ENCODE data around the gene EIF5AL1. TPM values are rescaled to one million over a fixed set of nuclear protein-coding genes. Genes with fewer than 3 reads are reported as not detected.

Gene EIF5AL1
- total and polyA plus RNA-seq, 9 of the 15 experiments (the other 6 are each of a cell fraction or from before 2014, with no cell fraction given), result 0.03 to 3.4 (median 0.53) TPM; not detected in 1

DNA sequence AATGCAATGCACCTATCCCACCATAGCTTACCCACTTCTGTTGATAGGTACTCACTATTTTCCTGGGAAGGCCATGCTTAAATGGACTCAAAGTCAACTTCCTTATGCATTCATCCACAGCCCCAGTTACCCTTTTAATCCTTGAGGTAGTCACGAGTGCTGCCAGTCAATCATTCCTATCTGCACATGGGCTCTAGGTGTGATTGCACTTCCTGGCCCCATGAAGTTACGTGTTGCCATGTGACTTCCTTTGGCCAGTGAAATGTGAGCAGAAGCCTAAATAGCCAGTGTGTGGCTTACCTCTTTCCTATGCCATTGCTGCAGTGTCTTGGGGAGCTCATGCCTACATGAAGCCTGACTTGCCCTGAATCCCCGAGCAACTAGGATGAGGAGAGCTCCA is 23.5 kb upstream of the EIF5AL1 start (continued):
- TF ChIP-seq, protein P1, sequence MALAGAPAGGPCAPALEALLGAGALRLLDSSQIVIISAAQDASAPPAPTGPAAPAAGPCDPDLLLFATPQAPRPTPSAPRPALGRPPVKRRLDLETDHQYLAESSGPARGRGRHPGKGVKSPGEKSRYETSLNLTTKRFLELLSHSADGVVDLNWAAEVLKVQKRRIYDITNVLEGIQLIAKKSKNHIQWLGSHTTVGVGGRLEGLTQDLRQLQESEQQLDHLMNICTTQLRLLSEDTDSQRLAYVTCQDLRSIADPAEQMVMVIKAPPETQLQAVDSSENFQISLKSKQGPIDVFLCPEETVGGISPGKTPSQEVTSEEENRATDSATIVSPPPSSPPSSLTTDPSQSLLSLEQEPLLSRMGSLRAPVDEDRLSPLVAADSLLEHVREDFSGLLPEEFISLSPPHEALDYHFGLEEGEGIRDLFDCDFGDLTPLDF (CRISPR knock-in tag; IDR thresholded peaks at IDR 0.05), result no peak
- TF ChIP-seq ZBTB17 (CRISPR knock-in tag; IDR thresholded peaks at IDR 0.05) (peak; percentile 93), ZNF175 (CRISPR knock-in tag; IDR thresholded peaks at IDR 0.05; ENCODE audit: low read depth) (0 out of 2 replicates have a peak, but pooled peaks have one; percentile 28), ZNF174 (CRISPR knock-in tag; IDR thresholded peaks at IDR 0.05) (no peak), RFX7 (CRISPR knock-in tag; IDR thresholded peaks at IDR 0.05) (no peak), ZNF79 (CRISPR knock-in tag; IDR thresholded peaks at IDR 0.05; ENCODE audit: low read depth) (no peak), ZC3H8 (IDR thresholded peaks at IDR 0.05) (no peak), NFE2 (IDR thresholded peaks at IDR 0.05; ENCODE audit: low read depth) (no peak), L3MBTL2 (IDR thresholded peaks at IDR 0.05) (peak; percentile 91), MAFK (IDR thresholded peaks at IDR 0.05; ENCODE audit: low read length) (no peak), HDAC1 (IDR thresholded peaks at IDR 0.05) (no peak), NONO (IDR thresholded peaks at IDR 0.05; ENCODE audit: low read depth in 2 of 2, low read length in 1 of 2) (no peak), NFYB (IDR thresholded peaks at IDR 0.05; ENCODE audit: extremely low read depth, insufficient read length) (no peak), ZBTB1 (CRISPR knock-in tag; IDR thresholded peaks at IDR 0.05; ENCODE audit: borderline replicate concordance, low read depth) (no peak), ZKSCAN1 (IDR thresholded peaks at IDR 0.05; ENCODE audit: low read depth, low read length) (no peak), YY1 (IDR thresholded peaks at IDR 0.05; ENCODE audit: borderline replicate concordance in 1 of 3, control insufficient read depth in 1 of 3, extremely low read depth in 1 of 3, insufficient read depth in 3 of 3, insufficient read length in 1 of 3, insufficient replicate concordance in 2 of 3, low read depth in 1 of 3, low read length in 2 of 3) (no peak)
- TF ChIP-seq, protein P2, sequence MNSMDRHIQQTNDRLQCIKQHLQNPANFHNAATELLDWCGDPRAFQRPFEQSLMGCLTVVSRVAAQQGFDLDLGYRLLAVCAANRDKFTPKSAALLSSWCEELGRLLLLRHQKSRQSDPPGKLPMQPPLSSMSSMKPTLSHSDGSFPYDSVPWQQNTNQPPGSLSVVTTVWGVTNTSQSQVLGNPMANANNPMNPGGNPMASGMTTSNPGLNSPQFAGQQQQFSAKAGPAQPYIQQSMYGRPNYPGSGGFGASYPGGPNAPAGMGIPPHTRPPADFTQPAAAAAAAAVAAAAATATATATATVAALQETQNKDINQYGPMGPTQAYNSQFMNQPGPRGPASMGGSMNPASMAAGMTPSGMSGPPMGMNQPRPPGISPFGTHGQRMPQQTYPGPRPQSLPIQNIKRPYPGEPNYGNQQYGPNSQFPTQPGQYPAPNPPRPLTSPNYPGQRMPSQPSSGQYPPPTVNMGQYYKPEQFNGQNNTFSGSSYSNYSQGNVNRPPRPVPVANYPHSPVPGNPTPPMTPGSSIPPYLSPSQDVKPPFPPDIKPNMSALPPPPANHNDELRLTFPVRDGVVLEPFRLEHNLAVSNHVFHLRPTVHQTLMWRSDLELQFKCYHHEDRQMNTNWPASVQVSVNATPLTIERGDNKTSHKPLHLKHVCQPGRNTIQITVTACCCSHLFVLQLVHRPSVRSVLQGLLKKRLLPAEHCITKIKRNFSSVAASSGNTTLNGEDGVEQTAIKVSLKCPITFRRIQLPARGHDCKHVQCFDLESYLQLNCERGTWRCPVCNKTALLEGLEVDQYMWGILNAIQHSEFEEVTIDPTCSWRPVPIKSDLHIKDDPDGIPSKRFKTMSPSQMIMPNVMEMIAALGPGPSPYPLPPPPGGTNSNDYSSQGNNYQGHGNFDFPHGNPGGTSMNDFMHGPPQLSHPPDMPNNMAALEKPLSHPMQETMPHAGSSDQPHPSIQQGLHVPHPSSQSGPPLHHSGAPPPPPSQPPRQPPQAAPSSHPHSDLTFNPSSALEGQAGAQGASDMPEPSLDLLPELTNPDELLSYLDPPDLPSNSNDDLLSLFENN (IDR thresholded peaks at IDR 0.05; ENCODE audit: low read depth in 2 of 2, low read length in 2 of 2), result 0 out of 4 replicates have a peak, but pooled peaks of 1 of the 2 experiments have one; percentile 45
- TF ChIP-seq, protein P3, sequence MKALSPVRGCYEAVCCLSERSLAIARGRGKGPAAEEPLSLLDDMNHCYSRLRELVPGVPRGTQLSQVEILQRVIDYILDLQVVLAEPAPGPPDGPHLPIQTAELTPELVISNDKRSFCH (CRISPR knock-in tag; IDR thresholded peaks at IDR 0.05), result no peak
- TF ChIP-seq, protein P3 (tag; IDR thresholded peaks at IDR 0.05), result no peak
- TF ChIP-seq, protein P4, sequence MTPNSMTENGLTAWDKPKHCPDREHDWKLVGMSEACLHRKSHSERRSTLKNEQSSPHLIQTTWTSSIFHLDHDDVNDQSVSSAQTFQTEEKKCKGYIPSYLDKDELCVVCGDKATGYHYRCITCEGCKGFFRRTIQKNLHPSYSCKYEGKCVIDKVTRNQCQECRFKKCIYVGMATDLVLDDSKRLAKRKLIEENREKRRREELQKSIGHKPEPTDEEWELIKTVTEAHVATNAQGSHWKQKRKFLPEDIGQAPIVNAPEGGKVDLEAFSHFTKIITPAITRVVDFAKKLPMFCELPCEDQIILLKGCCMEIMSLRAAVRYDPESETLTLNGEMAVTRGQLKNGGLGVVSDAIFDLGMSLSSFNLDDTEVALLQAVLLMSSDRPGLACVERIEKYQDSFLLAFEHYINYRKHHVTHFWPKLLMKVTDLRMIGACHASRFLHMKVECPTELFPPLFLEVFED (CRISPR knock-in tag; conservative IDR thresholded peaks at IDR 0.05), result no peak
- TF ChIP-seq, protein P5, sequence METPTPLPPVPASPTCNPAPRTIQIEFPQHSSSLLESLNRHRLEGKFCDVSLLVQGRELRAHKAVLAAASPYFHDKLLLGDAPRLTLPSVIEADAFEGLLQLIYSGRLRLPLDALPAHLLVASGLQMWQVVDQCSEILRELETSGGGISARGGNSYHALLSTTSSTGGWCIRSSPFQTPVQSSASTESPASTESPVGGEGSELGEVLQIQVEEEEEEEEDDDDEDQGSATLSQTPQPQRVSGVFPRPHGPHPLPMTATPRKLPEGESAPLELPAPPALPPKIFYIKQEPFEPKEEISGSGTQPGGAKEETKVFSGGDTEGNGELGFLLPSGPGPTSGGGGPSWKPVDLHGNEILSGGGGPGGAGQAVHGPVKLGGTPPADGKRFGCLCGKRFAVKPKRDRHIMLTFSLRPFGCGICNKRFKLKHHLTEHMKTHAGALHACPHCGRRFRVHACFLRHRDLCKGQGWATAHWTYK (CRISPR knock-in tag; IDR thresholded peaks at IDR 0.05), result no peak
